Stimulated activated CD4-positive, alpha-beta T cell treated with anti-CD3 and anti-CD28 coated beads, Interleukin-12 subunit alpha, Interleukin-12 subunit beta, amount 100 ng/mL, for 48 hours (primary cell): ENCODE data around the gene IMPA2.

Experiments used
- DNase-seq, 3 donors: peaks; one replicate each; pipeline ENCODE4 v3.0.0-alpha.2; 2020; ENCODE audit warnings: low read depth in 2 of 3, low spot score in 1 of 3

The IMPA2 gene

GRCh38 chr18:11987527-11987926 lies 6.2 kb downstream of the IMPA2 start:
- DNase-seq, result no peak

GRCh38 chr18:11989174-11989573 lies 7.9 kb downstream of the IMPA2 start:
- DNase-seq, result no peak

- DNase-seq, result no peak
Measured at GRCh38 chr18:11989966-11990380, 8.7 kb downstream of the IMPA2 start.

GRCh38 chr18:11990539-11990938 lies 9.2 kb downstream of the IMPA2 start:
- DNase-seq, result no peak

GRCh38 chr18:11991021-11991795 lies 9.9 kb downstream of the IMPA2 start:
- no peak for DNase-seq

- no peak for DNase-seq
Measured at GRCh38 chr18:11992096-11992790, 10.9 kb downstream of the IMPA2 start.

GRCh38 chr18:11993264-11993916 lies 12.1 kb downstream of the IMPA2 start:
- DNase-seq, result no peak

GRCh38 chr18:11994336-11994702 lies 13.0 kb downstream of the IMPA2 start:
- no peak for DNase-seq

- DNase-seq, result no peak
Measured at GRCh38 chr18:11994703-11995444, 13.6 kb downstream of the IMPA2 start.

- peak; percentile 15 to 31 (median 27) for DNase-seq
Measured at GRCh38 chr18:11995445-11996189, 14.3 kb downstream of the IMPA2 start.

GRCh38 chr18:11996190-11996754 lies 15.0 kb downstream of the IMPA2 start:
- no peak for DNase-seq

- DNase-seq, result no peak
Measured at GRCh38 chr18:11996907-11997306, 15.6 kb downstream of the IMPA2 start.

GRCh38 chr18:11997466-11997865 lies 16.2 kb downstream of the IMPA2 start:
- no peak for DNase-seq

- DNase-seq, result no peak
Measured at GRCh38 chr18:11998193-11998592, 16.9 kb downstream of the IMPA2 start.

- no peak for DNase-seq
Measured at GRCh38 chr18:11999429-11999828, 18.1 kb downstream of the IMPA2 start.

- DNase-seq, result no peak
Measured at GRCh38 chr18:12000072-12000659, 18.9 kb downstream of the IMPA2 start.

- no peak for DNase-seq
Measured at GRCh38 chr18:12001421-12001820, 20.1 kb downstream of the IMPA2 start.

- no peak for DNase-seq
Measured at GRCh38 chr18:12003894-12004293, 22.6 kb downstream of the IMPA2 start.

- no peak for DNase-seq
Measured at GRCh38 chr18:12005538-12006487, 24.5 kb downstream of the IMPA2 start.
